Measurements from ENCODE around the gene LHX2. TPM values are rescaled to one million over a fixed set of nuclear protein-coding genes. Genes with fewer than 3 reads are reported as not detected.

The LHX2 gene
- polyA plus RNA-seq, 1 experiment = 0.13 TPM

GRCh38 chr9:124004593-124004992, 7.0 kb upstream of the LHX2 start:
- ChIA-PET CTCF (interaction anchor here (0.6 to 1.5 kb wide), 4 partner anchors 9 to 233 kb away, joined by 3 to 4 read pairs (median 3); no protein-coding TSS in a partner anchor), POLR2A (no interaction called here)
- TF ChIP-seq, protein P1, sequence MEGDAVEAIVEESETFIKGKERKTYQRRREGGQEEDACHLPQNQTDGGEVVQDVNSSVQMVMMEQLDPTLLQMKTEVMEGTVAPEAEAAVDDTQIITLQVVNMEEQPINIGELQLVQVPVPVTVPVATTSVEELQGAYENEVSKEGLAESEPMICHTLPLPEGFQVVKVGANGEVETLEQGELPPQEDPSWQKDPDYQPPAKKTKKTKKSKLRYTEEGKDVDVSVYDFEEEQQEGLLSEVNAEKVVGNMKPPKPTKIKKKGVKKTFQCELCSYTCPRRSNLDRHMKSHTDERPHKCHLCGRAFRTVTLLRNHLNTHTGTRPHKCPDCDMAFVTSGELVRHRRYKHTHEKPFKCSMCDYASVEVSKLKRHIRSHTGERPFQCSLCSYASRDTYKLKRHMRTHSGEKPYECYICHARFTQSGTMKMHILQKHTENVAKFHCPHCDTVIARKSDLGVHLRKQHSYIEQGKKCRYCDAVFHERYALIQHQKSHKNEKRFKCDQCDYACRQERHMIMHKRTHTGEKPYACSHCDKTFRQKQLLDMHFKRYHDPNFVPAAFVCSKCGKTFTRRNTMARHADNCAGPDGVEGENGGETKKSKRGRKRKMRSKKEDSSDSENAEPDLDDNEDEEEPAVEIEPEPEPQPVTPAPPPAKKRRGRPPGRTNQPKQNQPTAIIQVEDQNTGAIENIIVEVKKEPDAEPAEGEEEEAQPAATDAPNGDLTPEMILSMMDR (IDR thresholded peaks at IDR 0.05; ENCODE audit: insufficient read depth, low read depth, low read length) = no peak

DNA sequence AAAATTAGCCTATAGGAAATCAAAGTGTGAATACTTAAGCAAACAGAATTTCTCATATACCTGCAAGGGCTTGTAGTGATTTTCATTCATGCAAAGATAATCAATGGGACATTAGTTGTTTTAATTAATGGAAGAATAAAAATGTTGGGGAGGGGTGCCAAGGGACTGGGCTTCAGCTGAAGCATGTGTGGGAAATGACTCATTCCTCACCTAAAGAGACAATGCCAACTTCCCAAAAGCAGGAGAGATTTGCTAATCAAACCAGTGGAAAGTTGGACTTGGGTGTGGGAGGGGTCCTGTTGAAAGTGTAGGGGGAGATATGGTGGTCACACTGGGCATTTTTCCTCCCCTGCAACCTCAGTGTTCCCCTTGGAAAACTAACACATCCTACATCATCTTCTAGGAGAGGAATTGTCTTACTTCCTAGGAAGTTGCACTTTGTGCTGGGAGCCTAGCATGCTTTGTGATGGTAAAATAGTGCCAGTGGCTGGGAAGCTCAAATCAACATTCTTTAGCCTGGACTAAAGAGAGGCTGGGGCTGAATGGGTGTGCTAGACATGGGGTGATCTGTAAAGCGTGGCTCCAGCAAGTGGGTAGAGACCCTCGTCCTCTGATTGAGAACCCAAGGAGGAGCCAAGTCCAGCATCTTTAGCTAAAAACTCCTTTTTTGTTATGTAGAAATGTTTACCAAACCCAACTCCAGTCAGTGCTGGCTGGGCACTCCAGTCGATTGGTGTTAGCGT, 6.4 kb upstream of the LHX2 start:
- ChIA-PET POLR2A (no interaction called here), CTCF (interaction anchor here (1.1 to 1.5 kb wide), 2 partner anchors 8 to 21 kb away, joined by 3 read pairs; no protein-coding TSS in a partner anchor)
- no peaks in the 10 kb centered on the region for H3K36me3 ChIP-seq (ENCODE audit: control insufficient read depth, insufficient read depth, low read length)

More at GRCh38 chr9:124004593-124004992, 7.0 kb upstream of the LHX2 start:
- no peaks in the 10 kb centered on the region for H3K36me3 ChIP-seq (ENCODE audit: control insufficient read depth, insufficient read depth, low read length)
- H3K4me3 ChIP-seq (ENCODE audit: low read depth, low read length) = no peak overlapping the region
- peaks cover 72% of the 10 kb centered on the region for H3K27me3 ChIP-seq (ENCODE audit: control insufficient read depth, insufficient read depth, low read length)
- no peak for DNase-seq (ENCODE audit: low read depth)

DNA sequence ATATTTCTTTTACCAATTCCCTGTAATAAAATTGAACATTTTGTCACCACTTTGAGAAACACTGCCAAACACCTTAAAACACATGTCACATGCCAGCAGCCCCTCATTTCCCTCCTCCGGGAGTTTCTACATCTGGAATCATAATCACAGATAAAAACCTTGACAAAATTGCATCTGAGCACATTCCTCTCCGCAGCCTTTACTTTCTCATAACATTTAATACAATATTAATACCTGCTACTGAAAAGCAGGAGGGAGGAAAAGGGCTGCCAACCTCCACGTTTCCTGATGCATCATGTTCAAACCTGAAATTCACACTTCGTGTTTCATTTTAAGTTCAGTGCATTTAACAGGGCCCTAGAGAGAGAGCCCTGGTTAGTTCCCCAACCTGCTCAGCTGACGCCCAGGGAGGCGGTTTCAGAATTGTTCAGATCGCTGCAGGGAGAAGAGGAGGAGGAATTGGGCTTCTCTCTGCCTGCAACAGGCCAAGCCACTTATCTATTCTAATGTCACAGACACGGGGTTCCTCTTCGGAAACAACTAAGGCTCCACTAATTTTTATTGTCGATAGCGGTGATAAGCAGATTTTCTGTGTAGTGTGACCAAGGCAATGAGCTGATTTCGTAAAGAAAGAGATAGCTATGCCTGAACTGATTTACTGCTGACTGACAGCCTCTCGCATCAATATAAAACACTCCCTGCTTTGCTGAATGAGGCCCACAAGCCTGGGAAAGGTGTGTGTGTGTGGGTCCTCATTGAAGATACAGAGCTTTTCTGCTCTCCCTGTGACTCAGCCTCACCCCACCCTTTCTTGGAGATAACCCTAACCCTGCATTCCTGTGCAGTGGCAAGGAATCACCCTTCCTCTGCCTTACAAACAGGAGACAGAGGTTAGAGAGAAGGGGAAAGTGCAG, 4.9 kb upstream of the LHX2 start:
- H3K36me3 ChIP-seq (ENCODE audit: control insufficient read depth, insufficient read depth, low read length) = no peaks in the 10 kb centered on the region
- TF ChIP-seq, protein P1 (IDR thresholded peaks at IDR 0.05; ENCODE audit: insufficient read depth, low read depth, low read length) = no peak
- POLR2A ChIA-PET = no interaction called here
- CTCF ChIA-PET = no interaction called here
- no peak overlapping the region for H3K4me3 ChIP-seq (ENCODE audit: low read depth, low read length)
- DNase-seq (ENCODE audit: low read depth) = no peak
- H3K27me3 ChIP-seq (ENCODE audit: control insufficient read depth, insufficient read depth, low read length) = peaks cover 66% of the 10 kb centered on the region

More for the DNA sequence above, 6.4 kb upstream of the LHX2 start:
- Histone ChIP-seq H3K4me3 (ENCODE audit: low read depth, low read length) (no peak overlapping the region), H3K27me3 (ENCODE audit: control insufficient read depth, insufficient read depth, low read length) (peaks cover 77% of the 10 kb centered on the region)
- TF ChIP-seq, protein P1 (IDR thresholded peaks at IDR 0.05; ENCODE audit: insufficient read depth, low read depth, low read length) = no peak
- DNase-seq (ENCODE audit: low read depth) = no peak

DNA sequence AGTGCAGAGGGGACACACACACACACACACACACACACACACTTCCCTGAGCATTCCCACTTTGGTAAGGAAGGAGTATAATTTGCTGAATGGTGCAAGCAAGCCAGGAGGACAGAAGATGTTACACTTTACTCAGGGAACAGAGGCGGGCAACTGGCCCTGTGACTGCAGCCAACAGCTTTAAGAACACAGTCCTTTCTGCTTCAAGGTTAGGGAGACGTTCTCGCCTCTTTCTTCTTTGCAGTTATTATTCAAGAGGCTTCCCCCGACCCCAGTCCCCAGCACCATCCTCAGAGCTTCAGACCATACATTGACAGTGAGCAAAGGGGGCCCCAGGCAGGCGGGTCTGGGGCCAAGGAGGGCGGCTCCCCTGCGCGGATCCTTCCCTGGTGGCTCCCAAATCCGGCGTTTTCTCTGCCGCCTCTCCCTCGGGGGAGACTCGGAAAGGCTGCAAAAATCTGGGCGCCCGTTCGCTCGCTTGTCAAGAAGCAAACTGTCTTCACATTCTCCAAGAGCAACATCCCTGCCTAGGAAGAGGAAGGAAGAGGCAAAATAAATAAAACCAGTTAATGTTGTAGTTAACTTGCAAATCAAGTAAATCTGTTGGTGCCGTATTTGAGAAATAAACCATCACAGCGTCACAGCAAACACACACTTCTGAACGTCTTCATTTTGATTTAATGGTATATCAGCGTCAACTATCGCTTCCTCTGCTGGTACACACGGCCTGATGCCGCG, 3.8 kb upstream of the LHX2 start:
- ChIA-PET POLR2A (no interaction called here), CTCF (no interaction called here)
- H3K36me3 ChIP-seq (ENCODE audit: control insufficient read depth, insufficient read depth, low read length) = no peaks in the 10 kb centered on the region
- H3K27me3 ChIP-seq (ENCODE audit: control insufficient read depth, insufficient read depth, low read length) = peaks cover 68% of the 10 kb centered on the region
- H3K4me3 ChIP-seq (ENCODE audit: low read depth, low read length) = no peak overlapping the region
- TF ChIP-seq, protein P1 (IDR thresholded peaks at IDR 0.05; ENCODE audit: insufficient read depth, low read depth, low read length) = no peak
- no peak for DNase-seq (ENCODE audit: low read depth)
